Neural progenitor cell (in vitro differentiated cells): Measurements from ENCODE around the gene LRRC73. TPM values are rescaled to one million over a fixed set of nuclear protein-coding genes. Genes with fewer than 3 reads are reported as not detected.

Experiments used
- DNase-seq: peaks from one replicate; pipeline ENCODE4 v3.0.0-alpha.2; 2016; ENCODE audit warnings: low spot score
- H2AFZ ChIP-seq: fragments of 200-600 bp; sonication (generic); replicated peaks from 2 replicates; pipeline ENCODE4 v1.6.1; 2016; ENCODE audit warnings: antibody characterized with exemption
- H3F3A ChIP-seq: fragments of 200-600 bp; sonication (generic); 2 replicates; pipeline ENCODE4 v1.6.1; 2016; ENCODE audit warnings: antibody characterized with exemption, low read depth
- H3K27ac ChIP-seq: fragments of 200-600 bp; sonication (generic); 2 replicates; pipeline ENCODE4 v1.5.1; 2016; ENCODE audit warnings: mild to moderate bottlenecking
- H3K27me3 ChIP-seq: fragments of 200-600 bp; sonication (generic); 2 replicates; pipeline ENCODE4 v1.6.1; 2016; ENCODE audit warnings: mild to moderate bottlenecking, moderate library complexity
- H3K36me3 ChIP-seq: fragments of 200-600 bp; sonication (generic); 2 replicates; pipeline ENCODE4 v1.5.1; 2016
- H3K4me1 ChIP-seq: fragments of 200-600 bp; sonication (generic); 2 replicates; pipeline ENCODE4 v1.6.1; 2016; ENCODE audit warnings: mixed run types
- H3K4me2 ChIP-seq: fragments of 200-600 bp; sonication (generic); 2 replicates; pipeline ENCODE4 v1.6.1; 2016
- H3K4me3 ChIP-seq: fragments of 200-600 bp; sonication (generic); 2 replicates; pipeline ENCODE4 v1.5.1; 2016
- H3K79me2 ChIP-seq: fragments of 200-600 bp; sonication (generic); 2 replicates; pipeline ENCODE4 v1.6.1; 2016; ENCODE audit warnings: low read depth
- H3K9ac ChIP-seq: fragments of 200-600 bp; sonication (generic); 2 replicates; pipeline ENCODE4 v1.6.1; 2016
- H3K9me3 ChIP-seq: fragments of 200-600 bp; sonication (generic); 2 replicates; pipeline ENCODE4 v1.5.1; 2016; ENCODE audit warnings: low read depth
- H4K20me1 ChIP-seq: fragments of 200-600 bp; sonication (generic); 2 replicates; pipeline ENCODE4 v1.6.1; 2016; ENCODE audit warnings: low read depth
- H3K27ac Mint-ChIP-seq: 3 replicates; pipeline ENCODE4 v1.8.0; 2021; ENCODE audit warnings: mixed read lengths
- H3K27me3 Mint-ChIP-seq: 2 replicates; pipeline ENCODE4 v1.8.0; 2022; ENCODE audit warnings: low read depth, mild to moderate bottlenecking, inconsistent platforms, moderate library complexity, mixed read lengths; ENCODE audit not compliant: insufficient read depth
- H3K36me3 Mint-ChIP-seq: 3 replicates; pipeline ENCODE4 v1.8.0; 2021; ENCODE audit warnings: mixed read lengths
- H3K4me1 Mint-ChIP-seq: 3 replicates; pipeline ENCODE4 v1.8.0; 2021; ENCODE audit warnings: mixed read lengths
- H3K4me3 Mint-ChIP-seq: 3 replicates; pipeline ENCODE4 v1.8.0; 2021; ENCODE audit warnings: mild to moderate bottlenecking, moderate library complexity, mixed read lengths
- H3K9me3 Mint-ChIP-seq: 3 replicates; pipeline ENCODE4 v1.8.0; 2020; ENCODE audit warnings: mixed read lengths
- CTCF ChIP-seq: fragments of 200-600 bp; sonication (generic); IDR thresholded peaks from 2 replicates; pipeline ENCODE4 v1.5.1; 2017; ENCODE audit warnings: antibody characterized with exemption, mild to moderate bottlenecking
- EZH2 ChIP-seq: fragments of 200-600 bp; sonication (generic); IDR thresholded peaks from 2 replicates; pipeline ENCODE4 v1.6.1; 2017; ENCODE audit warnings: antibody characterized with exemption, mild to moderate bottlenecking, moderate library complexity
- EZH2phosphoT487 ChIP-seq: fragments of 200-600 bp; sonication (generic); IDR thresholded peaks from 2 replicates; pipeline ENCODE4 v1.6.1; 2017; ENCODE audit warnings: antibody characterized with exemption
- total RNA-seq: library from RNA; depleted of rRNA; stranded (reverse); fragments of >200 nt; gene quantifications from 2 replicates; pipeline ENCODE4 v1.2.3, GENCODE V29; 2015; ENCODE audit warnings: low replicate concordance

Gene LRRC73
- total RNA-seq, 1 donor from 2014 or later = not detected

GRCh38 chr6:43489277-43490072 is 20.7 kb downstream of the LRRC73 start:
- Histone ChIP-seq H4K20me1 (peaks cover 15% of the 10 kb centered on the region), H3K4me3 (no peak overlapping the region), H3K9me3 (no peaks in the 10 kb centered on the region), H3F3A (no peaks in the 10 kb centered on the region), H3K36me3 (no peaks in the 10 kb centered on the region), H3K4me2 (peak overlapping the region; percentile 5), H3K9ac (peak overlapping the region; percentile 17), H3K27ac (no peak overlapping the region), H3K4me1 (peaks cover 12% of the 10 kb centered on the region), H3K79me2 (no peaks in the 10 kb centered on the region), H2AFZ (no peak overlapping the region), H3K27me3 (no peaks in the 10 kb centered on the region)
- no peak overlapping the region for H3K27ac Mint-ChIP-seq
- H3K4me1 Mint-ChIP-seq = peaks cover 10% of the 10 kb centered on the region
- no peaks in the 10 kb centered on the region for H3K9me3 Mint-ChIP-seq
- no peak for TF ChIP-seq CTCF
- no peak for TF ChIP-seq EZH2
- no peak for TF ChIP-seq EZH2phosphoT487
- peak; percentile 61 for DNase-seq
- peaks cover 9% of the 10 kb centered on the region for H3K36me3 Mint-ChIP-seq
- H3K4me3 Mint-ChIP-seq = no peak overlapping the region
- H3K27me3 Mint-ChIP-seq = peaks cover 2% of the 10 kb centered on the region

GRCh38 chr6:43488667-43489276 is 21.4 kb downstream of the LRRC73 start:
- peak overlapping the region; percentile 25 for H3K27ac Mint-ChIP-seq

DNA sequence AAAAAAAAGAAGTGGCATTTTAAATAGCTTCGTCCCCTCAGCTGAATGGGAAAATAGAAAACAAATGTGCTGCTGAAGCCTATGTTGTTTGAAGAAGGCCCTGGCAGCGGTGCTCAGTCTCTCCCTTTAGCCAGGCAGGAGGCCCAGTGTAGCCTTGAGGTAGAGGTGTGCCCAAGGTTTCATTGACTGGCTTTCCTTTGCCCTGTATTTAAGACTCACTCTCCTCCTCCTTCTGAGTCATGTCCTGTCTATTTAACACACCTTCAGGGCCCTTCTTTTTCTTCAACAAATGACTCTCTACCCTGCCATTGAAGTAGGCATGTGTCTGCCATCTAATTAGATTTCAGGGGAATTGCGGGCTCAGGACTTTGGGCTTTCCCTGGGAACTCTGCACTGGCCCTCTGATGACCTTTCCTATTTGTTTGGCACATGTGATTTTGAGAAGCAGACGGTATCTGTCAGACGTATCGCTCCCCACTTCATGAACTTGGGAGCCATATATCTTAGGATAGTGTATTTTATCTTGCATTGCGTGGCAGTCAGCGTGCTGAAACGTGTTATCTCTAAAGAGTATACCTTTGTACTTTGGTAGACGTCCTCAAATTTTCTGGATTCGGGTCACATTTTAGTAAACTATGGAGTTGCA is 28.4 kb downstream of the LRRC73 start:
- peaks cover 39% of the 10 kb centered on the region for H3K79me2 ChIP-seq
- TF ChIP-seq EZH2 (no peak), EZH2phosphoT487 (no peak), CTCF (no peak)
- peaks cover 32% of the 10 kb centered on the region for H3K4me1 Mint-ChIP-seq

More at GRCh38 chr6:43488667-43489276, 21.4 kb downstream of the LRRC73 start:
- Histone ChIP-seq H3K4me2 (peak overlapping the region; percentile 5), H3K27ac (no peak overlapping the region), H2AFZ (no peak overlapping the region), H3K27me3 (no peaks in the 10 kb centered on the region), H3F3A (no peaks in the 10 kb centered on the region), H4K20me1 (peaks cover 16% of the 10 kb centered on the region), H3K9ac (peak overlapping the region; percentile 17), H3K4me3 (no peak overlapping the region), H3K79me2 (no peaks in the 10 kb centered on the region), H3K4me1 (peaks cover 12% of the 10 kb centered on the region), H3K9me3 (no peaks in the 10 kb centered on the region), H3K36me3 (no peaks in the 10 kb centered on the region)
- H3K27me3 Mint-ChIP-seq = no peaks in the 10 kb centered on the region
- peaks cover 9% of the 10 kb centered on the region for H3K36me3 Mint-ChIP-seq
- H3K4me1 Mint-ChIP-seq = peaks cover 10% of the 10 kb centered on the region
- TF ChIP-seq EZH2 (no peak), EZH2phosphoT487 (no peak), CTCF (no peak)
- no peak for DNase-seq
- H3K4me3 Mint-ChIP-seq = no peak overlapping the region
- H3K9me3 Mint-ChIP-seq = no peaks in the 10 kb centered on the region

More for the DNA sequence above, 28.4 kb downstream of the LRRC73 start:
- DNase-seq = no peak
- no peak overlapping the region for H3K27ac ChIP-seq
- H3K4me1 ChIP-seq = peaks cover 14% of the 10 kb centered on the region
- H3K9me3 ChIP-seq = no peaks in the 10 kb centered on the region
- peaks cover 60% of the 10 kb centered on the region for H4K20me1 ChIP-seq
- no peaks in the 10 kb centered on the region for H3F3A ChIP-seq
- no peak overlapping the region for H3K4me3 Mint-ChIP-seq
- H3K27me3 Mint-ChIP-seq = no peaks in the 10 kb centered on the region
- H2AFZ ChIP-seq = no peak overlapping the region
- no peaks in the 10 kb centered on the region for H3K27me3 ChIP-seq
- no peaks in the 10 kb centered on the region for H3K9me3 Mint-ChIP-seq
- H3K4me3 ChIP-seq = no peak overlapping the region
- no peak overlapping the region for H3K4me2 ChIP-seq
- no peak overlapping the region for H3K9ac ChIP-seq
- no peaks in the 10 kb centered on the region for H3K36me3 ChIP-seq
- peaks cover 10% of the 10 kb centered on the region for H3K36me3 Mint-ChIP-seq
- no peak overlapping the region for H3K27ac Mint-ChIP-seq
